ENCODE results near the gene CCNT2. TPM values are rescaled to one million over a fixed set of nuclear protein-coding genes. Genes with fewer than 3 reads are reported as not detected.
"Not testable (repeated sequence)": the region's sequence is repeated elsewhere in the genome, so short reads cannot be mapped to it uniquely, and the experiment has no call there.

The CCNT2 gene
- total RNA-seq, 2 experiments from 2014 or later = 32.8 to 45.1 TPM

- Histone ChIP-seq H3K4me2 (ENCODE audit: low read length) (no peak overlapping the region), H3K4me3 (ENCODE audit: low read depth, low read length, poor library complexity, severe bottlenecking) (no peak overlapping the region), H2AFZ (ENCODE audit: low read length) (no peak overlapping the region), H3K79me2 (ENCODE audit: insufficient read depth, low read depth, low read length) (no peaks in the 10 kb centered on the region), H3K9me3 (ENCODE audit: low read length) (peaks cover 17% of the 10 kb centered on the region; the same call in 1 of the 2 replicates), H3K4me1 (ENCODE audit: insufficient read depth, low read length, poor library complexity, severe bottlenecking) (peaks cover 5% of the 10 kb centered on the region), H3K9me2 (ENCODE audit: insufficient read depth, low read length) (no peaks in the 10 kb centered on the region), H4K20me1 (ENCODE audit: insufficient read depth, low read length) (no peaks in the 10 kb centered on the region), H3K27ac (ENCODE audit: low read depth, low read length, poor library complexity, severe bottlenecking) (no peak overlapping the region), H3K36me3 (ENCODE audit: insufficient read depth, low read length) (no peaks in the 10 kb centered on the region)
- CTCF ChIA-PET (ENCODE audit: unreplicated experiment) = no interaction called here
- BruUV-seq (replicated peaks) = no TSS peak
- POLR2A ChIA-PET = no interaction called here
- TF ChIP-seq EZH2phosphoT487 (IDR thresholded peaks at IDR 0.05; ENCODE audit: borderline replicate concordance, low read depth, low read length) (no peak), CTCF (conservative IDR thresholded peaks at IDR 0.05; ENCODE audit: low read length) (no peak)
- intact Hi-C loops (cut with micrococcal nuclease; ENCODE audit: unreplicated experiment) = no loop called here
- DNase-seq (ENCODE audit: low spot score) = peak; percentile 7
These were observed 56.8 kb downstream of the CCNT2 start for GRCh38 chr2:134975281-134976009.

- no peaks in the 10 kb centered on the region for H3K79me2 ChIP-seq (ENCODE audit: insufficient read depth, low read depth, low read length)
- no TSS peak for BruUV-seq (replicated peaks)
- no peak overlapping the region for H3K4me2 ChIP-seq (ENCODE audit: low read length)
- H3K36me3 ChIP-seq (ENCODE audit: insufficient read depth, low read length) = no peaks in the 10 kb centered on the region
- no peak for DNase-seq (ENCODE audit: low spot score)
- no peaks in the 10 kb centered on the region for H4K20me1 ChIP-seq (ENCODE audit: insufficient read depth, low read length)
- peaks cover 17% of the 10 kb centered on the region; the same call in 1 of the 2 replicates for H3K9me3 ChIP-seq (ENCODE audit: low read length)
- no peak overlapping the region for H3K4me3 ChIP-seq (ENCODE audit: low read depth, low read length, poor library complexity, severe bottlenecking)
- POLR2A ChIA-PET = interaction anchor here (0.6 kb wide), 2 partner anchors 17 to 601 kb away, joined by 3 to 8 read pairs; no protein-coding TSS in a partner anchor
- no peak for TF ChIP-seq EZH2phosphoT487 (IDR thresholded peaks at IDR 0.05; ENCODE audit: borderline replicate concordance, low read depth, low read length)
- no peak for TF ChIP-seq CTCF (conservative IDR thresholded peaks at IDR 0.05; ENCODE audit: low read length)
- peaks cover 5% of the 10 kb centered on the region for H3K4me1 ChIP-seq (ENCODE audit: insufficient read depth, low read length, poor library complexity, severe bottlenecking)
- intact Hi-C loops (cut with micrococcal nuclease; ENCODE audit: unreplicated experiment) = no loop called here
- no peaks in the 10 kb centered on the region for H3K9me2 ChIP-seq (ENCODE audit: insufficient read depth, low read length)
- H2AFZ ChIP-seq (ENCODE audit: low read length) = 0 out of 2 replicates have a peak overlapping the region, but pooled peaks have one; percentile 38
- CTCF ChIA-PET (ENCODE audit: unreplicated experiment) = no interaction called here
- H3K27ac ChIP-seq (ENCODE audit: low read depth, low read length, poor library complexity, severe bottlenecking) = no peak overlapping the region
These were observed 57.6 kb downstream of the CCNT2 start for GRCh38 chr2:134976074-134976702.

- POLR2A ChIA-PET = interaction anchor here (0.6 to 0.7 kb wide), 2 partner anchors 18 to 150 kb away, joined by 3 read pairs; no protein-coding TSS in a partner anchor
These were observed 58.5 kb downstream of the CCNT2 start for GRCh38 chr2:134977104-134977503.

More at GRCh38 chr2:134977104-134977503, 58.5 kb downstream of the CCNT2 start:
- H4K20me1 ChIP-seq (ENCODE audit: insufficient read depth, low read length); H3K36me3 ChIP-seq (ENCODE audit: insufficient read depth, low read length); CTCF ChIA-PET (ENCODE audit: unreplicated experiment); H3K4me2 ChIP-seq (ENCODE audit: low read length); H3K4me3 ChIP-seq (ENCODE audit: low read depth, low read length, poor library complexity, severe bottlenecking); H3K9me2 ChIP-seq (ENCODE audit: insufficient read depth, low read length); H3K4me1 ChIP-seq (ENCODE audit: insufficient read depth, low read length, poor library complexity, severe bottlenecking); intact Hi-C loops (cut with micrococcal nuclease; ENCODE audit: unreplicated experiment); BruUV-seq (replicated peaks); DNase-seq (ENCODE audit: low spot score); H3K27ac ChIP-seq (ENCODE audit: low read depth, low read length, poor library complexity, severe bottlenecking); H3K79me2 ChIP-seq (ENCODE audit: insufficient read depth, low read depth, low read length); H2AFZ ChIP-seq (ENCODE audit: low read length): not testable (repeated sequence)
- H3K9me3 ChIP-seq (ENCODE audit: low read length) = peaks cover 17% of the 10 kb centered on the region; the same call in 1 of the 2 replicates

All from OCI-LY7 (cell line).